Lung (tissue), 12 donors: ENCODE results near the gene PSMB10. TPM values are rescaled to one million over a fixed set of nuclear protein-coding genes. Genes with fewer than 3 reads are reported as not detected.

Experiments used
- ATAC-seq: fragments of 200-7000 bp; cut with Tn5 transposase; one replicate; pipeline ENCODE4 v1.9.1; 2020; ENCODE audit warnings: moderate number of reproducible peaks; ENCODE audit not compliant: insufficient read depth, low FRiP score
- DNase-seq, 3 donors: peaks; one replicate each; pipeline ENCODE4 v3.0.0-alpha.2; 2013 to 2017
- H3K27ac ChIP-seq, 2 donors: one replicate each; pipeline ENCODE4 v1.5.1; 2013; ENCODE audit warnings: mild to moderate bottlenecking in 2 of 2, moderate library complexity in 2 of 2, control low read depth in 1 of 2, inconsistent platforms in 1 of 2, low read depth in 1 of 2, low read length in 1 of 2
- H3K27me3 ChIP-seq, 3 donors: one replicate each; pipeline ENCODE4 v1.5.1; 2013; ENCODE audit warnings: low read length in 2 of 3; ENCODE audit not compliant: control insufficient read depth in 3 of 3, insufficient read depth in 3 of 3
- H3K36me3 ChIP-seq, 4 donors: one replicate each; pipeline ENCODE4 v1.5.1; 2013; ENCODE audit warnings: low read length in 4 of 4, mild to moderate bottlenecking in 1 of 4, moderate library complexity in 1 of 4; ENCODE audit not compliant: control insufficient read depth in 4 of 4, insufficient read depth in 4 of 4
- H3K4me1 ChIP-seq, 5 donors: one replicate each; pipeline ENCODE4 v1.5.1; 2013; ENCODE audit warnings: low read length in 5 of 5, mild to moderate bottlenecking in 2 of 5, moderate library complexity in 1 of 5; ENCODE audit not compliant: control insufficient read depth in 5 of 5, insufficient read depth in 5 of 5
- H3K4me3 ChIP-seq: one replicate; pipeline ENCODE4 v1.5.1; 2013; ENCODE audit warnings: mild to moderate bottlenecking, control low read depth, moderate library complexity
- H3K9ac ChIP-seq, 2 donors: one replicate each; pipeline ENCODE4 v1.5.1; 2013; ENCODE audit warnings: low read length in 2 of 2, control low read depth in 1 of 2; ENCODE audit not compliant: insufficient read depth in 1 of 2
- H3K9me3 ChIP-seq, 4 donors: one replicate each; pipeline ENCODE4 v1.5.1; 2013; ENCODE audit warnings: low read length in 3 of 4, mild to moderate bottlenecking in 1 of 4, moderate library complexity in 1 of 4; ENCODE audit not compliant: control insufficient read depth in 4 of 4, insufficient read depth in 3 of 4
- WGBS, 2 donors: extraction: QIAGEN DNeasy Blood & Tissue Kit; methylation state at CpG; one replicate each; pipeline ENCODE4 v1.1.7; 2013; 5-methylcytosine and 5-hydroxymethylcytosine counted together
- polyA plus RNA-seq, 2 donors: library from polyadenylated mRNA; stranded (reverse); fragments of 200-250 nt; gene quantifications; one replicate each; pipeline ENCODE4 v1.2.1, GENCODE V29; 2013
- total RNA-seq, 2 donors: library from RNA; depleted of rRNA in 1 of 2; stranded (reverse); fragments of >200 nt in 1 of 2; gene quantifications; one replicate each; pipeline ENCODE4 v1.2.1, GENCODE V29; 2014 to 2021
- TF ChIP-seq, protein P1 (sequence below): IDR thresholded peaks from 2 replicates; pipeline ENCODE4 v1.5.1; 2012; ENCODE audit warnings: mild to moderate bottlenecking; ENCODE audit errors: control extremely low read depth, extremely low read depth
- donor health status: control.
- donor health status: control.
- donor health status: Bipolar disorder and iron deficiency.
- donor health status: healthy.
- donor health status: DM: yes; HTN: yes; CAD: no.

PSMB10 gene
- total and polyA plus RNA-seq, 4 donors = 36.6 to 186 (median 112) TPM

- Histone ChIP-seq H3K9ac (no peak overlapping the region), H3K9me3 (no peaks in the 10 kb centered on the region), H3K4me3 (no peak overlapping the region), H3K4me1 (peaks cover 0 to 9% (median 0%) of the 10 kb centered on the region in 5 donors), H3K27ac (no peak overlapping the region), H3K36me3 (peaks cover 19 to 79% (median 47%) of the 10 kb centered on the region in 4 donors), H3K27me3 (no peaks in the 10 kb centered on the region)
- WGBS, 2 donors = 92% methylated on average over 16 of the region's 16 CpGs
- TF ChIP-seq, protein P1, sequence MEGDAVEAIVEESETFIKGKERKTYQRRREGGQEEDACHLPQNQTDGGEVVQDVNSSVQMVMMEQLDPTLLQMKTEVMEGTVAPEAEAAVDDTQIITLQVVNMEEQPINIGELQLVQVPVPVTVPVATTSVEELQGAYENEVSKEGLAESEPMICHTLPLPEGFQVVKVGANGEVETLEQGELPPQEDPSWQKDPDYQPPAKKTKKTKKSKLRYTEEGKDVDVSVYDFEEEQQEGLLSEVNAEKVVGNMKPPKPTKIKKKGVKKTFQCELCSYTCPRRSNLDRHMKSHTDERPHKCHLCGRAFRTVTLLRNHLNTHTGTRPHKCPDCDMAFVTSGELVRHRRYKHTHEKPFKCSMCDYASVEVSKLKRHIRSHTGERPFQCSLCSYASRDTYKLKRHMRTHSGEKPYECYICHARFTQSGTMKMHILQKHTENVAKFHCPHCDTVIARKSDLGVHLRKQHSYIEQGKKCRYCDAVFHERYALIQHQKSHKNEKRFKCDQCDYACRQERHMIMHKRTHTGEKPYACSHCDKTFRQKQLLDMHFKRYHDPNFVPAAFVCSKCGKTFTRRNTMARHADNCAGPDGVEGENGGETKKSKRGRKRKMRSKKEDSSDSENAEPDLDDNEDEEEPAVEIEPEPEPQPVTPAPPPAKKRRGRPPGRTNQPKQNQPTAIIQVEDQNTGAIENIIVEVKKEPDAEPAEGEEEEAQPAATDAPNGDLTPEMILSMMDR = no peak
- no peak for DNase-seq
- ATAC-seq = no peak
Measured at GRCh38 chr16:67950335-67950843, 13.7 kb upstream of the PSMB10 start.

GRCh38 chr16:67949645-67950044, 13.0 kb upstream of the PSMB10 start:
- Histone ChIP-seq H3K9me3 (no peaks in the 10 kb centered on the region), H3K4me1 (peaks cover 0 to 10% (median 0%) of the 10 kb centered on the region in 5 donors), H3K27ac (no peak overlapping the region), H3K36me3 (peaks cover 22 to 81% (median 53%) of the 10 kb centered on the region in 4 donors), H3K27me3 (no peaks in the 10 kb centered on the region), H3K9ac (no peak overlapping the region), H3K4me3 (no peak overlapping the region)
- 92 to 93% methylated on average over 11 of the region's 11 CpGs for WGBS, 2 donors
- TF ChIP-seq, protein P1 = no peak
- DNase-seq (no peak), ATAC-seq (no peak)

DNA sequence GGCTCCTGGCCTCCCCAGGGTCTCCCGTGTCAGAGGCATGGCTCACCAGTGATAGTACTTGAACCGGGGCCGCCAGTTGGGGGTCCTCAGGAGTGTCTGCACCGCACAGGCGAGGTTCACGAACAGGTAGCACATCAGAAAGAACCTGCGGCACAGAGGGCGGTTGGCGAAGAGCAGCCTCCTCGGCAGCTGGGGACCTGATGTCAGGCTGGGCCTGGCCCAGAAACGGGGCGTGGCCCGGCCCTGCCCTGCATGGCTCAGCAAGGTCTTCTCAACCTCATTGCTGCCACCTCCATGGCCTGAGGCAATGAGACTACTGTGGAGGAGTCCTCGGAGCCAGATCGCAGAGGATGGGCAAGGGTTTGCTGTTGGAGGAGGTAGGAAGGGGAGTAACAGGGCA, 11.4 kb upstream of the PSMB10 start:
- TF ChIP-seq, protein P1 = no peak
- DNase-seq (no peak), ATAC-seq (no peak)
- Histone ChIP-seq H3K9me3 (no peaks in the 10 kb centered on the region), H3K9ac (no peak overlapping the region), H3K36me3 (peaks cover 26 to 87% (median 48%) of the 10 kb centered on the region in 4 donors), H3K27ac (peak overlapping the region in 1 of 2 donors; percentile 18), H3K4me1 (peaks cover 0 to 19% (median 0%) of the 10 kb centered on the region in 5 donors), H3K4me3 (no peak overlapping the region), H3K27me3 (no peaks in the 10 kb centered on the region)
- 94 to 95% methylated on average over 15 of the region's 15 CpGs for WGBS, 2 donors
